Kidney (tissue), 14 donors: Measurements from ENCODE around the gene FARSA. TPM values are rescaled to one million over a fixed set of nuclear protein-coding genes. Genes with fewer than 3 reads are reported as not detected.

ENCODE experiments used
- DNase-seq, 5 donors: peaks; one replicate each; pipeline ENCODE4 v3.0.0-alpha.2; 2013 to 2020
- FAIRE-seq: peaks from 2 replicates; lab custom pipeline; 2012; peaks lifted over from hg19 to GRCh38; lab: Jason Lieb, UNC
- H3K27ac ChIP-seq, 2 donors: one replicate each; pipeline ENCODE4 v1.7.0; 2013; ENCODE audit warnings: low read depth in 2 of 2, low read length in 2 of 2, inconsistent platforms in 1 of 2
- H3K27me3 ChIP-seq: one replicate; pipeline ENCODE4 v1.7.1; 2013; ENCODE audit warnings: low read length, inconsistent platforms; ENCODE audit not compliant: control insufficient read depth, insufficient read depth
- H3K36me3 ChIP-seq, 3 donors: one replicate each; pipeline versions ENCODE4 v1.7.0 to v1.7.1; 2013; ENCODE audit warnings: low read length in 3 of 3, control low read depth in 1 of 3, inconsistent platforms in 1 of 3; ENCODE audit not compliant: insufficient read depth in 3 of 3, control insufficient read depth in 2 of 3
- H3K4me1 ChIP-seq, 3 donors: one replicate each; pipeline versions ENCODE4 v1.7.0 to v1.7.1; 2013; ENCODE audit warnings: low read length in 3 of 3, inconsistent platforms in 1 of 3, low read depth in 1 of 3; ENCODE audit not compliant: control insufficient read depth in 2 of 3, insufficient read depth in 2 of 3
- H3K4me3 ChIP-seq, 3 donors: one replicate each; pipeline versions ENCODE4 v1.7.0 to v1.8.1; 2013; ENCODE audit warnings: low read length in 3 of 3, control low read depth in 1 of 3, inconsistent platforms in 1 of 3
- H3K9ac ChIP-seq, 3 donors: one replicate each; pipeline versions ENCODE4 v1.7.0 to v1.7.1; 2013; ENCODE audit warnings: low read length in 3 of 3, control low read depth in 1 of 3, inconsistent platforms in 1 of 3
- H3K9me3 ChIP-seq, 3 donors: one replicate each; pipeline versions ENCODE4 v1.7.0 to v1.7.1; 2013; ENCODE audit warnings: low read length in 3 of 3, control low read depth in 1 of 3, inconsistent platforms in 1 of 3; ENCODE audit not compliant: control insufficient read depth in 2 of 3, insufficient read depth in 1 of 3
- CTCF ChIP-seq: IDR thresholded peaks from 3 replicates; pipeline ENCODE4 v1.5.1; 2012; ENCODE audit warnings: mild to moderate bottlenecking, moderate library complexity, borderline replicate concordance; ENCODE audit not compliant: insufficient read depth; ENCODE audit errors: extremely low read depth
- intact Hi-C: fragments of 100-400 bp; cut with DNase I; formaldehyde crosslinking; loops from one replicate; pipeline ENCODE4 v1.11.1; 2022
- polyA plus RNA-seq: library from polyadenylated mRNA; stranded (reverse); fragments of 350-450 nt; fragmentation: Illumina TruSeq; extraction: RNeasy Lipid Tissue Mini Kit (QIAGEN cat#74804); gene quantifications from one replicate; pipeline ENCODE4 v1.2.3, GENCODE V29; 2014; ENCODE audit warnings: low read depth, low replicate concordance; ENCODE audit not compliant: insufficient read depth
- total RNA-seq: library from RNA; stranded (reverse); fragmentation: NEBNext Ultra II Directional; extraction: Animal tissue kit (Norgen Biotek cat#: 25700); gene quantifications from one replicate; pipeline ENCODE4 v1.2.1, GENCODE V29; 2021
- donor health status: control.
- donor health status: control.
- donor health status: control.
- donor health status: control.
- donor health status: control.
- donor health status: DM: yes; HTN: yes; CAD: no.
- donor health status: Normal renal cell carcinoma (clear cell type).

FARSA gene
- total and polyA plus RNA-seq, 2 donors from 2014 or later: 48.0 to 58.2 TPM

- peaks cover 0 to 24% (median 15%) of the 10 kb centered on the region in 3 donors for H3K4me1 ChIP-seq
- peak; percentile 78 to 91 (median 88) for DNase-seq
- H3K9ac ChIP-seq: peak overlapping the region; percentile 82 to 96 (median 83)
- intact Hi-C loops: no loop called here
- H3K27ac ChIP-seq: peak overlapping the region; percentile 81 to 89
- TF ChIP-seq CTCF: no peak
- peaks cover 11 to 41% (median 29%) of the 10 kb centered on the region in 3 donors for H3K36me3 ChIP-seq
- H3K27me3 ChIP-seq: no peaks in the 10 kb centered on the region
- peak overlapping the region; percentile 89 to 99 (median 94) for H3K4me3 ChIP-seq
- H3K9me3 ChIP-seq: no peaks in the 10 kb centered on the region
- no peak for FAIRE-seq
These were observed 12.7 kb upstream of the FARSA start for GRCh38 chr19:12946092-12946721.

- H3K4me1 ChIP-seq: peaks cover 0 to 29% (median 16%) of the 10 kb centered on the region in 3 donors
- no peak for FAIRE-seq
These were observed 12.1 kb upstream of the FARSA start, which contains the start of gene RAD23A for GRCh38 chr19:12945479-12946091. Gene RAD23A, plus strand, starts transcription at chr19:12945862. Its CDS starts 87 bp downstream, at chr19:12945949.

GRCh38 chr19:12944104-12944674 is 10.7 kb upstream of the FARSA start:
- no peak for FAIRE-seq
- Histone ChIP-seq H3K4me3 (no peak overlapping the region), H3K9me3 (no peaks in the 10 kb centered on the region), H3K27me3 (no peaks in the 10 kb centered on the region), H3K9ac (no peak overlapping the region), H3K36me3 (peaks cover 21 to 39% (median 29%) of the 10 kb centered on the region in 3 donors), H3K4me1 (peaks cover 0 to 41% (median 26%) of the 10 kb centered on the region in 3 donors), H3K27ac (no peak overlapping the region)
- TF ChIP-seq CTCF: no peak
- peak in 1 of 5 donors; percentile 50 for DNase-seq
- intact Hi-C loops: no loop called here

More at GRCh38 chr19:12945479-12946091, 12.1 kb upstream of the FARSA start, which contains the start of gene RAD23A:
- H3K36me3 ChIP-seq: peaks cover 16 to 41% (median 31%) of the 10 kb centered on the region in 3 donors
- H3K9ac ChIP-seq: peak within 1 kb of the TSS; percentile 82 to 96 (median 83)
- intact Hi-C loops: no loop called here
- no peaks in the 10 kb centered on the region for H3K27me3 ChIP-seq
- no peaks in the 10 kb centered on the region for H3K9me3 ChIP-seq
- DNase-seq: peak; percentile 97 to 100 (median 99)
- peak within 1 kb of the TSS; percentile 81 to 89 for H3K27ac ChIP-seq
- H3K4me3 ChIP-seq: peak within 1 kb of the TSS; percentile 89 to 99 (median 94)
- TF ChIP-seq CTCF: peak; percentile 6
